Breast epithelium (tissue), 4 donors: Measurements from ENCODE around the gene SH3GL2. TPM values are rescaled to one million over a fixed set of nuclear protein-coding genes. Genes with fewer than 3 reads are reported as not detected.

ENCODE experiments used
- DNase-seq, 2 donors: peaks; one replicate each; pipeline ENCODE4 v3.0.0-alpha.2; 2019; ENCODE audit warnings: low spot score in 2 of 2
- H3K27ac ChIP-seq, 2 donors: fragments of 200-600 bp; sonication (generic) in 1 of 2; one replicate each; pipeline ENCODE4 v1.5.1; 2016 to 2019; ENCODE audit warnings: mild to moderate bottlenecking in 1 of 2
- H3K27me3 ChIP-seq, 2 donors: fragments of 200-600 bp; sonication (generic) in 1 of 2; one replicate each; pipeline versions ENCODE4 v1.5.1 to v1.6.0; 2017 to 2019; ENCODE audit warnings: control low read depth in 1 of 2, mild to moderate bottlenecking in 1 of 2
- H3K36me3 ChIP-seq: fragments of 200-600 bp; one replicate; pipeline ENCODE4 v1.5.1; 2019
- H3K4me1 ChIP-seq, 2 donors: fragments of 200-600 bp; sonication (generic); one replicate each; pipeline ENCODE4 v1.5.1; 2016 to 2019; ENCODE audit warnings: control low read depth in 1 of 2
- H3K4me3 ChIP-seq, 3 donors: fragments of 200-600 bp; sonication (generic); 1 replicate in 2 of 3; 2 replicates in 1 of 3; pipeline ENCODE4 v1.5.1; 2016 to 2019; ENCODE audit warnings: mild to moderate bottlenecking in 3 of 3, moderate library complexity in 2 of 3
- H3K9me3 ChIP-seq, 2 donors: fragments of 200-600 bp; sonication (generic) in 1 of 2; one replicate each; pipeline ENCODE4 v1.5.1; 2016 to 2019; ENCODE audit warnings: control low read depth in 1 of 2
- POLR2A ChIP-seq: fragments of 450-650 bp; IDR thresholded peaks from one replicate; pipeline ENCODE4 v1.6.1; 2016; ENCODE audit warnings: antibody characterized with exemption, mild to moderate bottlenecking, moderate library complexity
- POLR2AphosphoS5 ChIP-seq, 3 donors: sonication (generic); formaldehyde crosslinking; IDR thresholded peaks; one replicate each; pipeline ENCODE4 v1.6.1; 2017; ENCODE audit warnings: antibody characterized with exemption in 3 of 3
- intact Hi-C: fragments of 100-400 bp; cut with DNase I; formaldehyde crosslinking; loops from one replicate; pipeline ENCODE4 v1.15.1; 2023; ENCODE audit warnings: low total_unique reads
- total RNA-seq, 3 donors: library from RNA; depleted of rRNA; stranded (reverse); fragments of >200 nt; gene quantifications; one replicate each; pipeline ENCODE4 v1.1.0, GENCODE V29; 2016
- TF ChIP-seq, protein P1 (sequence below), 3 donors: fragments of 450-650 bp; IDR thresholded peaks; one replicate each; pipeline ENCODE4 v1.5.1; 2016 to 2017; ENCODE audit warnings: antibody characterized with exemption in 3 of 3, mild to moderate bottlenecking in 3 of 3, moderate library complexity in 3 of 3

Gene SH3GL2
- total RNA-seq, 3 donors from 2014 or later: under 0.01 to 0.16 TPM; not detected in 1

DNA sequence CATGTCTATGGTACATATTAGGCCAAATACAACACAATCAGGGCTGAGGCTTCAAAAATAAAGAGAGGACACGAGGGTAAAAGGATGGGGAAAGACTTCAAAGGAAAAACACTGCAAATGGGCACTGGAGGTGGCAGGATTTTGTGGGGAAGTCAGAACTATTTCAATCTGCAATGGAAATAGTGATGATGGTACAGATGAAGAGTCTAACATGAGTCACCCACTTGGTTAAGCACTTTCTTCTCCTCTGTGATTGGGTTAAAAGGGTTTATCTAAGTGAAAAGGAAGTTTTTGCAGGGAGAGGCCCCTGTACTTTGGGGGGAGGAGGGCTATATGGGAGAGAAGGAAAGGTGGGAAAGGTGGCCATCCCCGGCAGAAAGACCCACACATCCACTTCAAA lies 4.5 kb upstream of the SH3GL2 start:
- H3K36me3 ChIP-seq: no peaks in the 10 kb centered on the region
- TF ChIP-seq POLR2AphosphoS5 (IDR thresholded peaks at IDR 0.05) (no peak), POLR2A (no peak)
- TF ChIP-seq, protein P1, sequence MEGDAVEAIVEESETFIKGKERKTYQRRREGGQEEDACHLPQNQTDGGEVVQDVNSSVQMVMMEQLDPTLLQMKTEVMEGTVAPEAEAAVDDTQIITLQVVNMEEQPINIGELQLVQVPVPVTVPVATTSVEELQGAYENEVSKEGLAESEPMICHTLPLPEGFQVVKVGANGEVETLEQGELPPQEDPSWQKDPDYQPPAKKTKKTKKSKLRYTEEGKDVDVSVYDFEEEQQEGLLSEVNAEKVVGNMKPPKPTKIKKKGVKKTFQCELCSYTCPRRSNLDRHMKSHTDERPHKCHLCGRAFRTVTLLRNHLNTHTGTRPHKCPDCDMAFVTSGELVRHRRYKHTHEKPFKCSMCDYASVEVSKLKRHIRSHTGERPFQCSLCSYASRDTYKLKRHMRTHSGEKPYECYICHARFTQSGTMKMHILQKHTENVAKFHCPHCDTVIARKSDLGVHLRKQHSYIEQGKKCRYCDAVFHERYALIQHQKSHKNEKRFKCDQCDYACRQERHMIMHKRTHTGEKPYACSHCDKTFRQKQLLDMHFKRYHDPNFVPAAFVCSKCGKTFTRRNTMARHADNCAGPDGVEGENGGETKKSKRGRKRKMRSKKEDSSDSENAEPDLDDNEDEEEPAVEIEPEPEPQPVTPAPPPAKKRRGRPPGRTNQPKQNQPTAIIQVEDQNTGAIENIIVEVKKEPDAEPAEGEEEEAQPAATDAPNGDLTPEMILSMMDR (IDR thresholded peaks at IDR 0.05): no peak
- no peak overlapping the region for H3K4me3 ChIP-seq
- intact Hi-C loops: no loop called here
- no peaks in the 10 kb centered on the region for H3K4me1 ChIP-seq
- no peaks in the 10 kb centered on the region for H3K9me3 ChIP-seq
- H3K27me3 ChIP-seq: peaks cover 0 to 20% of the 10 kb centered on the region in 2 donors
- no peak overlapping the region for H3K27ac ChIP-seq
- DNase-seq: no peak

GRCh38 chr9:17578577-17578910 lies 322 bp upstream of the SH3GL2 start:
- intact Hi-C loops: no loop called here
- Histone ChIP-seq H3K36me3 (no peaks in the 10 kb centered on the region), H3K27ac (no peak overlapping the region), H3K4me3 (peak overlapping the region; percentile 45 to 67 (median 49)), H3K4me1 (no peaks in the 10 kb centered on the region), H3K9me3 (no peaks in the 10 kb centered on the region), H3K27me3 (peaks cover 0 to 35% of the 10 kb centered on the region in 2 donors)
- no peak for DNase-seq
- TF ChIP-seq POLR2A (no peak), POLR2AphosphoS5 (IDR thresholded peaks at IDR 0.05) (no peak)
- TF ChIP-seq, protein P1 (IDR thresholded peaks at IDR 0.05): no peak

DNA sequence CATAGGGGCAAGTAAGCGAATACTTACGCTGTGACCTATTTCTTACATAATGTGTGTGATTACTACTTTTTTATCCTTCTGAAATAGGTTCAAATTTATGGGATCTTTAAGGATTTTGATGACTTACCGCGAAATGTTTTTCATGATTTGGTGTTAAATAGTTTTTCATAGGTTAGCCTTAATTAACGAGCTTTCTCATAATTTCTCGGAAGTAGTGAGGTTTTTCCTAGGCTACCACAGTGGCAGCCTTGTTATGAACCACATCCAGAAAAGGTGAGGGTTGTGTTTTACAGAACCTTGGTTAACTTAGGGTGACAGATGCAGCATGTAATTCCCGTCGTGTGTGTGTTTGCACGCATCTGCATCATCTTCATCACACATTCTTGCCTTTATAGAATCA lies 1.3 kb downstream of the SH3GL2 start:
- Histone ChIP-seq H3K27ac (no peak overlapping the region), H3K9me3 (no peaks in the 10 kb centered on the region), H3K36me3 (no peaks in the 10 kb centered on the region), H3K27me3 (peaks cover 0 to 35% of the 10 kb centered on the region in 2 donors), H3K4me1 (no peaks in the 10 kb centered on the region), H3K4me3 (no peak overlapping the region)
- TF ChIP-seq, protein P1 (IDR thresholded peaks at IDR 0.05): no peak
- TF ChIP-seq POLR2A (no peak), POLR2AphosphoS5 (IDR thresholded peaks at IDR 0.05) (no peak)
- intact Hi-C loops: loop anchor here (2.0 kb wide), 1 partner anchor 41 kb away; no protein-coding TSS in a partner anchor
- no peak for DNase-seq

GRCh38 chr9:17587113-17587512 lies 8.2 kb downstream of the SH3GL2 start:
- no peaks in the 10 kb centered on the region for H3K9me3 ChIP-seq
- intact Hi-C loops: no loop called here
- no peak for DNase-seq
- H3K4me1 ChIP-seq: no peaks in the 10 kb centered on the region
- no peaks in the 10 kb centered on the region for H3K36me3 ChIP-seq
- H3K4me3 ChIP-seq: no peak overlapping the region
- no peak overlapping the region for H3K27ac ChIP-seq
- no peaks in the 10 kb centered on the region for H3K27me3 ChIP-seq
- TF ChIP-seq POLR2AphosphoS5 (IDR thresholded peaks at IDR 0.05): no peak
- no peak for TF ChIP-seq POLR2A
- TF ChIP-seq, protein P1 (IDR thresholded peaks at IDR 0.05): no peak

- no peak for TF ChIP-seq POLR2AphosphoS5 (IDR thresholded peaks at IDR 0.05)
- no peak for TF ChIP-seq POLR2A
- TF ChIP-seq, protein P1 (IDR thresholded peaks at IDR 0.05): no peak
- intact Hi-C loops: no loop called here
Observed at GRCh38 chr9:17588395-17588794, 9.5 kb downstream of the SH3GL2 start.

More at GRCh38 chr9:17588395-17588794, 9.5 kb downstream of the SH3GL2 start:
- H3K4me1 ChIP-seq: no peaks in the 10 kb centered on the region
- DNase-seq: no peak
- no peaks in the 10 kb centered on the region for H3K27me3 ChIP-seq
- no peaks in the 10 kb centered on the region for H3K36me3 ChIP-seq
- no peaks in the 10 kb centered on the region for H3K9me3 ChIP-seq
- H3K4me3 ChIP-seq: no peak overlapping the region
- no peak overlapping the region for H3K27ac ChIP-seq
